Trophoblast cell (in vitro differentiated cells and primary cell): Measurements from ENCODE around the gene POLR1A.

Experiments
- DNase-seq, 2 donors: peaks; one replicate each; pipeline ENCODE4 v3.0.0-alpha.2; 2016
- H2AFZ ChIP-seq: 2 replicates; pipeline ENCODE4 v1.6.1; 2013; ENCODE audit warnings: low read length, moderate library complexity, mild to moderate bottlenecking; ENCODE audit not compliant: insufficient read depth, poor library complexity
- H2AK5ac ChIP-seq: 2 replicates; pipeline ENCODE4 v1.6.1; 2013; ENCODE audit warnings: mild to moderate bottlenecking, low read length
- H2BK120ac ChIP-seq: 2 replicates; pipeline ENCODE4 v1.6.1; 2013; ENCODE audit warnings: low read length, mild to moderate bottlenecking, moderate library complexity; ENCODE audit not compliant: insufficient read depth, poor library complexity
- H2BK12ac ChIP-seq: 2 replicates; pipeline ENCODE4 v1.6.1; 2013; ENCODE audit warnings: mild to moderate bottlenecking, low read length, moderate library complexity
- H2BK5ac ChIP-seq: 2 replicates; pipeline ENCODE4 v1.6.1; 2013; ENCODE audit warnings: low read length, low read depth, moderate library complexity, mild to moderate bottlenecking; ENCODE audit not compliant: poor library complexity
- H3K14ac ChIP-seq: 2 replicates; pipeline ENCODE4 v1.6.1; 2013; ENCODE audit warnings: mild to moderate bottlenecking, low read length
- H3K18ac ChIP-seq: 2 replicates; pipeline ENCODE4 v1.6.1; 2013; ENCODE audit warnings: mild to moderate bottlenecking, low read length
- H3K23ac ChIP-seq: 2 replicates; pipeline ENCODE4 v1.6.1; 2013; ENCODE audit warnings: low read length
- H3K27ac ChIP-seq: 2 replicates; pipeline ENCODE4 v1.5.1; 2013; ENCODE audit warnings: low read depth, mild to moderate bottlenecking, inconsistent platforms, low read length, moderate library complexity
- H3K27me3 ChIP-seq: 2 replicates; pipeline ENCODE4 v1.6.1; 2013; ENCODE audit warnings: inconsistent platforms, mild to moderate bottlenecking, low read length, moderate library complexity; ENCODE audit not compliant: insufficient read depth
- H3K36me3 ChIP-seq, 2 experiments: 1 replicate in 1 of 2; 2 replicates in 1 of 2; pipeline ENCODE4 v1.6.1; 2013; ENCODE audit warnings: low read length in 2 of 2, mild to moderate bottlenecking in 2 of 2, moderate library complexity in 1 of 2; ENCODE audit not compliant: insufficient read depth in 2 of 2, control insufficient read depth in 1 of 2
- H3K4ac ChIP-seq: 2 replicates; pipeline ENCODE4 v1.6.1; 2013; ENCODE audit warnings: low read depth, mild to moderate bottlenecking, low read length, moderate library complexity
- H3K4me1 ChIP-seq, 2 experiments: 1 replicate in 1 of 2; 2 replicates in 1 of 2; pipeline ENCODE4 v1.6.1; 2013; ENCODE audit warnings: low read length in 2 of 2, mild to moderate bottlenecking in 2 of 2, moderate library complexity in 1 of 2; ENCODE audit not compliant: insufficient read depth in 2 of 2, control insufficient read depth in 1 of 2
- H3K4me2 ChIP-seq: 2 replicates; pipeline ENCODE4 v1.6.1; 2013; ENCODE audit warnings: inconsistent platforms, mild to moderate bottlenecking, low read length, moderate library complexity
- H3K4me3 ChIP-seq: 2 replicates; pipeline ENCODE4 v1.5.1; 2013; ENCODE audit warnings: mild to moderate bottlenecking, low read depth, low read length, inconsistent platforms
- H3K79me1 ChIP-seq: one replicate; pipeline ENCODE4 v1.6.1; 2013; ENCODE audit warnings: low read length
- H3K79me2 ChIP-seq: 2 replicates; pipeline ENCODE4 v1.6.1; 2013; ENCODE audit warnings: low read length, mild to moderate bottlenecking; ENCODE audit not compliant: control insufficient read depth, insufficient read depth, poor library complexity
- H3K9ac ChIP-seq: 2 replicates; pipeline ENCODE4 v1.6.1; 2013; ENCODE audit warnings: mild to moderate bottlenecking, low read length
- H3K9me3 ChIP-seq: 2 replicates; pipeline ENCODE4 v1.6.1; 2013; ENCODE audit warnings: low read depth, mild to moderate bottlenecking, control low read depth, inconsistent platforms, low read length; ENCODE audit not compliant: insufficient read depth
- H4K12ac ChIP-seq: 2 replicates; pipeline ENCODE4 v1.6.1; 2013; ENCODE audit warnings: low read depth, mild to moderate bottlenecking, low read length, moderate library complexity
- H4K8ac ChIP-seq: 2 replicates; pipeline ENCODE4 v1.6.1; 2013; ENCODE audit warnings: low read depth, mild to moderate bottlenecking, low read length, moderate library complexity
- H4K91ac ChIP-seq: one replicate; pipeline ENCODE4 v1.6.1; 2013; ENCODE audit warnings: low read depth, mild to moderate bottlenecking, low read length, moderate library complexity
- WGBS: extraction: QIAGEN DNeasy Blood & Tissue Kit; methylation state at CpG from one replicate; pipeline ENCODE4 v1.1.7; 2013; ENCODE audit warnings: missing lambda C conversion rate; ENCODE audit not compliant: insufficient read length, insufficient coverage; ENCODE audit errors: extremely low coverage; 5-methylcytosine and 5-hydroxymethylcytosine counted together

Gene POLR1A

GRCh38 chr2:86053166-86053565 lies 52.5 kb downstream of the POLR1A start:
- H4K12ac ChIP-seq: no peak overlapping the region
- H3K79me2 ChIP-seq: no peaks in the 10 kb centered on the region
- H2BK5ac ChIP-seq: no peak overlapping the region
- H3K4me3 ChIP-seq: no peak overlapping the region
- H3K14ac ChIP-seq: no peak overlapping the region
- no peak for DNase-seq
- H2AK5ac ChIP-seq: no peak overlapping the region
- no CpG with 5 or more reads among the region's 4 CpGs for whole genome bisulfite sequencing
- no peak overlapping the region for H3K18ac ChIP-seq
- no peaks in the 10 kb centered on the region for H3K79me1 ChIP-seq
- no peaks in the 10 kb centered on the region for H3K27me3 ChIP-seq
- no peak overlapping the region for H3K27ac ChIP-seq
- no peak overlapping the region for H3K4me2 ChIP-seq
- H3K9me3 ChIP-seq: no peaks in the 10 kb centered on the region
- no peak overlapping the region for H4K91ac ChIP-seq
- H3K4me1 ChIP-seq: no peaks in the 10 kb centered on the region
- no peak overlapping the region for H2BK120ac ChIP-seq
- no peak overlapping the region for H2AFZ ChIP-seq
- H3K36me3 ChIP-seq: peaks cover 30 to 46% of the 10 kb centered on the region in 2 experiments
- H3K9ac ChIP-seq: no peak overlapping the region
- no peak overlapping the region for H3K4ac ChIP-seq
- H4K8ac ChIP-seq: no peak overlapping the region
- H3K23ac ChIP-seq: no peak overlapping the region
- H2BK12ac ChIP-seq: no peak overlapping the region

- H3K14ac ChIP-seq: no peak overlapping the region
- H2BK5ac ChIP-seq: no peak overlapping the region
- no peak overlapping the region for H4K91ac ChIP-seq
- no peak overlapping the region for H3K27ac ChIP-seq
- WGBS: no CpG with 5 or more reads among the region's 16 CpGs
- no peak overlapping the region for H3K18ac ChIP-seq
- H2AK5ac ChIP-seq: no peak overlapping the region
- no peak overlapping the region for H2AFZ ChIP-seq
- no peak overlapping the region for H2BK12ac ChIP-seq
- peaks cover 0 to under 1% of the 10 kb centered on the region in 2 experiments for H3K4me1 ChIP-seq
- no peak overlapping the region for H3K4ac ChIP-seq
- H4K12ac ChIP-seq: no peak overlapping the region
- H3K23ac ChIP-seq: no peak overlapping the region
- peak in 1 of 2 donors; percentile 18 for DNase-seq
- peaks cover 34 to 51% of the 10 kb centered on the region in 2 experiments for H3K36me3 ChIP-seq
- H4K8ac ChIP-seq: no peak overlapping the region
- no peaks in the 10 kb centered on the region for H3K9me3 ChIP-seq
- H3K27me3 ChIP-seq: no peaks in the 10 kb centered on the region
- H2BK120ac ChIP-seq: no peak overlapping the region
- no peak overlapping the region for H3K4me2 ChIP-seq
- H3K4me3 ChIP-seq: no peak overlapping the region
- H3K79me2 ChIP-seq: no peaks in the 10 kb centered on the region
- no peak overlapping the region for H3K9ac ChIP-seq
- H3K79me1 ChIP-seq: no peaks in the 10 kb centered on the region
Observed at GRCh38 chr2:86052676-86053075, 53.0 kb downstream of the POLR1A start.

- H3K9me3 ChIP-seq: no peaks in the 10 kb centered on the region
- no peak overlapping the region for H3K14ac ChIP-seq
- H3K9ac ChIP-seq: no peak overlapping the region
- no peak overlapping the region for H3K4ac ChIP-seq
- H4K12ac ChIP-seq: no peak overlapping the region
- no peak overlapping the region for H2BK120ac ChIP-seq
- no peak overlapping the region for H2BK5ac ChIP-seq
- no peaks in the 10 kb centered on the region for H3K27me3 ChIP-seq
- H3K79me2 ChIP-seq: no peaks in the 10 kb centered on the region
- H4K8ac ChIP-seq: no peak overlapping the region
- no peak overlapping the region for H3K4me2 ChIP-seq
- H3K18ac ChIP-seq: no peak overlapping the region
- H2BK12ac ChIP-seq: no peak overlapping the region
- no peak overlapping the region for H4K91ac ChIP-seq
- H3K79me1 ChIP-seq: no peaks in the 10 kb centered on the region
- WGBS: no CpG with 5 or more reads among the region's 6 CpGs
- H3K27ac ChIP-seq: no peak overlapping the region
- peaks cover 0 to 5% of the 10 kb centered on the region in 2 experiments for H3K4me1 ChIP-seq
- no peak overlapping the region for H3K23ac ChIP-seq
- no peak overlapping the region for H3K4me3 ChIP-seq
- DNase-seq: no peak
- no peak overlapping the region for H2AK5ac ChIP-seq
- peaks cover 38 to 55% of the 10 kb centered on the region in 2 experiments for H3K36me3 ChIP-seq
- no peak overlapping the region for H2AFZ ChIP-seq
Observed at GRCh38 chr2:86052265-86052664, 53.4 kb downstream of the POLR1A start.

GRCh38 chr2:86050301-86050700 lies 55.4 kb downstream of the POLR1A start:
- peaks cover 0 to 6% of the 10 kb centered on the region in 2 experiments for H3K4me1 ChIP-seq
- no peaks in the 10 kb centered on the region for H3K9me3 ChIP-seq
- no peak for DNase-seq
- no peak overlapping the region for H3K23ac ChIP-seq
- WGBS: no CpG with 5 or more reads among the region's 5 CpGs
- no peaks in the 10 kb centered on the region for H3K27me3 ChIP-seq
- H4K12ac ChIP-seq: no peak overlapping the region
- H3K14ac ChIP-seq: no peak overlapping the region
- no peak overlapping the region for H3K4me2 ChIP-seq
- H2BK120ac ChIP-seq: no peak overlapping the region
- no peak overlapping the region for H3K9ac ChIP-seq
- no peak overlapping the region for H3K27ac ChIP-seq
- no peaks in the 10 kb centered on the region for H3K79me2 ChIP-seq
- H3K79me1 ChIP-seq: peaks cover 1% of the 10 kb centered on the region
- no peak overlapping the region for H2BK5ac ChIP-seq
- H3K4me3 ChIP-seq: no peak overlapping the region
- H4K91ac ChIP-seq: no peak overlapping the region
- H2AK5ac ChIP-seq: no peak overlapping the region
- H4K8ac ChIP-seq: no peak overlapping the region
- H3K36me3 ChIP-seq: peaks cover 45 to 63% of the 10 kb centered on the region in 2 experiments
- no peak overlapping the region for H3K18ac ChIP-seq
- H3K4ac ChIP-seq: no peak overlapping the region
- no peak overlapping the region for H2AFZ ChIP-seq
- no peak overlapping the region for H2BK12ac ChIP-seq
